PFSK-1 (cell line): Measurements from ENCODE around the gene TOX4.

Experiments
- FOXP2 ChIP-seq: optimal IDR thresholded peaks from 2 replicates; pipeline ENCODE3; 2011; ENCODE audit warnings: borderline replicate concordance, control low read depth, inconsistent platforms; ENCODE audit not compliant: insufficient read depth; ENCODE audit errors: extremely low read length, extremely low read depth
- POLR2AphosphoS5 ChIP-seq: IDR thresholded peaks from 2 replicates; pipeline ENCODE4 v1.6.1; 2012; ENCODE audit warnings: low read depth, mild to moderate bottlenecking, control low read depth, low read length, moderate library complexity
- SIN3A ChIP-seq: IDR thresholded peaks from 2 replicates; pipeline ENCODE4 v1.6.1; 2012; ENCODE audit warnings: mild to moderate bottlenecking, low read length, moderate library complexity, borderline replicate concordance; ENCODE audit not compliant: insufficient read depth
- TAF1 ChIP-seq: IDR thresholded peaks from 2 replicates; pipeline ENCODE4 v1.6.1; 2012; ENCODE audit warnings: low read length, control low read depth, borderline replicate concordance; ENCODE audit not compliant: insufficient read depth
- TF ChIP-seq, protein P1 (sequence below), 2 experiments: IDR thresholded peaks; 2 replicates each; pipeline versions ENCODE4 v1.6.1 to v1.8.0; 2011 to 2012; ENCODE audit warnings: low read depth in 2 of 2, low read length in 2 of 2, control low read depth in 1 of 2, inconsistent platforms in 1 of 2, mild to moderate bottlenecking in 1 of 2, moderate library complexity in 1 of 2; ENCODE audit not compliant: insufficient read depth in 1 of 2

The TOX4 gene

DNA sequence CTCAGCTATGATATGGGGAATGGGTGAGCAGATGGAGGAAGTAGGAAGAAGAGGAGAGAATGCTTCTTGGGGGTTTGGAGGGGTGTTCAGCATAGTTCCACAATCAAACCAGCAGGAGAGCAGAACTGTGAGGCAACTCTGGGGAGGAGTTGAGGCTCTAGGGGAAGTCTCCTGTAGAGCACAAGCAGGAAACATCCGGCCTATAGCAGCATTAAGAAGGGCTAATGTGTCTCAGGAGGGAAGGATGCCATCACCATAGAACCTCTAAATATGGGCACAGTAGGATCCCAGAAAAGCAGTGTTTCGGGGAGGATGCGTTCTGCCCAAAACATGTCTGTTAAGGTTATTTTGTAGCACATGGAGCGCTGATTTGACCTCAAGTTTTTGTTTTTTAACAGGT, 57.6 kb downstream of the TOX4 start:
- no peak for TF ChIP-seq SIN3A
- no peak for TF ChIP-seq FOXP2
- no peak for TF ChIP-seq TAF1
- TF ChIP-seq, protein P1, sequence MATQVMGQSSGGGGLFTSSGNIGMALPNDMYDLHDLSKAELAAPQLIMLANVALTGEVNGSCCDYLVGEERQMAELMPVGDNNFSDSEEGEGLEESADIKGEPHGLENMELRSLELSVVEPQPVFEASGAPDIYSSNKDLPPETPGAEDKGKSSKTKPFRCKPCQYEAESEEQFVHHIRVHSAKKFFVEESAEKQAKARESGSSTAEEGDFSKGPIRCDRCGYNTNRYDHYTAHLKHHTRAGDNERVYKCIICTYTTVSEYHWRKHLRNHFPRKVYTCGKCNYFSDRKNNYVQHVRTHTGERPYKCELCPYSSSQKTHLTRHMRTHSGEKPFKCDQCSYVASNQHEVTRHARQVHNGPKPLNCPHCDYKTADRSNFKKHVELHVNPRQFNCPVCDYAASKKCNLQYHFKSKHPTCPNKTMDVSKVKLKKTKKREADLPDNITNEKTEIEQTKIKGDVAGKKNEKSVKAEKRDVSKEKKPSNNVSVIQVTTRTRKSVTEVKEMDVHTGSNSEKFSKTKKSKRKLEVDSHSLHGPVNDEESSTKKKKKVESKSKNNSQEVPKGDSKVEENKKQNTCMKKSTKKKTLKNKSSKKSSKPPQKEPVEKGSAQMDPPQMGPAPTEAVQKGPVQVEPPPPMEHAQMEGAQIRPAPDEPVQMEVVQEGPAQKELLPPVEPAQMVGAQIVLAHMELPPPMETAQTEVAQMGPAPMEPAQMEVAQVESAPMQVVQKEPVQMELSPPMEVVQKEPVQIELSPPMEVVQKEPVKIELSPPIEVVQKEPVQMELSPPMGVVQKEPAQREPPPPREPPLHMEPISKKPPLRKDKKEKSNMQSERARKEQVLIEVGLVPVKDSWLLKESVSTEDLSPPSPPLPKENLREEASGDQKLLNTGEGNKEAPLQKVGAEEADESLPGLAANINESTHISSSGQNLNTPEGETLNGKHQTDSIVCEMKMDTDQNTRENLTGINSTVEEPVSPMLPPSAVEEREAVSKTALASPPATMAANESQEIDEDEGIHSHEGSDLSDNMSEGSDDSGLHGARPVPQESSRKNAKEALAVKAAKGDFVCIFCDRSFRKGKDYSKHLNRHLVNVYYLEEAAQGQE (IDR thresholded peaks at IDR 0.05; ENCODE audit: insufficient read depth in 1 of 2, low read depth in 2 of 2, low read length in 2 of 2) = no peak
- TF ChIP-seq POLR2AphosphoS5 = no peak

DNA sequence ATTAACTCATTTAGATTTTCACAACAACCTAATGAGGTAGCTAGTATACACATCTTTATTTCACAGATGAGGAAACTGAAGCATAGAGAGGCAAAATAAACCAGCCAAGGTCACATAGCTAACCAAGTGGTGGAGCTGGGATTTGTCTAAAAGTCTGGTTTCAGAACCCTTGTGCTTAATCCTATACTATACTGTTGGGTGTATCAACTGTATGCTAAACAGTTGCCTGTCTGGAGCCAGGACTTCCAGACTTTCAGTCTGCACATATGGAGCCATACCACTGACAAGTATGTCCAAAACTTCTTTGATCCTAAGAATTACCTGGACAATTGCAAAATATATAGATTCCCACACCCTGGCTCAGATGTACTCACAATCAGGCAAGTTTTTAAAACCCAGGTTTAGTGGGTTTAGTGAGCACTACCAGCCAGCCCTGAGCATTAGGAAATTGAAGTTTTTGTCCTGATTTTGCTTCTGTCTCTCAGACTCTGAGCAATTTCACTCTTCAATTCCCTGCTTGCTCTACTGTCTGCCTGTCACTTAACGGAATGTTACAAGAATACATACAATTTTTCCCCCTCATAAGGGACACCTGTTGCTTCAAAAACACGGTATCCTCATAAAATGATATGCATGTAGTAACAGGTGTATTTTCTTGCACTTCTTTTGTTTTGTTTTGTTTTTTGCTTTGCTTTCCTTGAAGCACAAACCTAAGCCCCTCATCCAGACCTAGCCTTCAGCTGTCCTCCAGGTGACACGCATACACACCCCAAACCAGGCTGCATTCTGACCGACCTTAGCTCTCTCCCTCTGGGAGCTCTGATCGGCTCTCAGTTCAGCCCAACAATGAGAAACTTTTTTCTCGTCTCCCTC, 58.8 kb downstream of the TOX4 start:
- TF ChIP-seq TAF1 (no peak), SIN3A (no peak), POLR2AphosphoS5 (no peak), FOXP2 (no peak)
- TF ChIP-seq, protein P1 (IDR thresholded peaks at IDR 0.05; ENCODE audit: insufficient read depth in 1 of 2, low read depth in 2 of 2, low read length in 2 of 2) = no peak

DNA sequence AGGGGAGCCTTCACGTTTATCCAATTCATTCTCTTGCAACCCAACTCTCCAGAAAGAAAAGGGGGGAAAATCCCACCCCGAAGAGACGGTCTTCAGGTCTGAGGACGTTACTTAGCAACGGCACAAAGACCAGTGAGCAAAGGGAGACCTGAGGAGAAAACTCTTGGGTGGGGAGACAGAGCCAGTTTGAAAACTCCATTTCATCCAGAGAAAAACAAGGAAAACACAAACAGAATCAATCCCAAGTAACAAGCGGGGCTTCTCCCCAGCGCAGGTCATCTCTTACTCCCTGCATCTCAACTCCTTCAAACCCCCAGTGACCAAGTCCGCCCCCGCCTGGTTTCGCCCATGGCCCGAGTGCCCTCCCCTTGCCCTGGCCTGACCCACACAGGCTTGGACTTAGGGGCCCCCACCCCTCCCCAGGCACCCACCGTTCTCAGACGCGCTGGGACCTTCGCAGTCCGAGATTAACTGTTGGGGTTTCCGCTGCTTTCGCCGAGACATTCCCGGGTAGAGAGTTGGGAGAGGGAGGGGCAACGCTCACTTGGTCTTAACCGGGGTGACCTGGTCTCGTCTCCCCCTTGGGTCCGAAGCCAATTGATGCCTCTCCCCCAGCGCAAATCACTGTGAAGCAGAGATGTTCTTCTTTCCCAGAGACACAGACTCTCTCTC, 59.6 kb downstream of the TOX4 start:
- no peak for TF ChIP-seq SIN3A
- TF ChIP-seq FOXP2 = no peak
- TF ChIP-seq POLR2AphosphoS5 = no peak
- TF ChIP-seq, protein P1 (IDR thresholded peaks at IDR 0.05; ENCODE audit: insufficient read depth in 1 of 2, low read depth in 2 of 2, low read length in 2 of 2) = no peak
- no peak for TF ChIP-seq TAF1

DNA sequence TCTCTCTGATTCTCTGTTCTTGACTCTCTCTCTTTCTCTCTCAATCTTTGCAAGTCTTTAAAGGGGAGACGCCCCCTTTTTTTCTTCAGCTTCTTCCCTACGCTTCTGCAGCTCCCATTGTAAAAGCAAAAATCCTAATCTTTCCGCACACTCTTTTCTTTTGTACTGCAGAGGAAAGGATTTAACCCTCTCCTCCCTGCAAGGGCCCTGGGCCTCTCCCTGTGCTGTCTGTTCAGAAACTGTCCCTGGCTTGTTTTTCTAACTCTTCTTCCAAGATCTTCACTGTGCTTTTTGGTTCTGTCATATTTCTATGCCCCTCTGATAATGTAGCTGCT, 60.1 kb downstream of the TOX4 start:
- TF ChIP-seq SIN3A (no peak), TAF1 (no peak), FOXP2 (no peak), POLR2AphosphoS5 (no peak)
- TF ChIP-seq, protein P1 (IDR thresholded peaks at IDR 0.05; ENCODE audit: insufficient read depth in 1 of 2, low read depth in 2 of 2, low read length in 2 of 2) = no peak
